CD4-positive, CD25-positive, alpha-beta regulatory T cell (primary cell): Measurements from ENCODE around the gene EPHA2. TPM values are rescaled to one million over a fixed set of nuclear protein-coding genes. Genes with fewer than 3 reads are reported as not detected.
"Not testable (repeated sequence)": the region's sequence is repeated elsewhere in the genome, so short reads cannot be mapped to it uniquely, and the experiment has no call there.

Experiments
- ATAC-seq, 2 donors: fragments of 150-1000 bp; cut with Tn5 transposase; one replicate each; pipeline ENCODE4 v1.10.0; 2021; ENCODE audit warnings: low read depth in 2 of 2, moderate number of reproducible peaks in 2 of 2, moderate library complexity in 1 of 2
- DNase-seq, 3 donors: peaks; one replicate each; pipeline versions ENCODE4 v3.0.0 to v3.0.0-alpha.2; 2012 to 2022; ENCODE audit warnings: mixed read lengths in 1 of 3
- H3K27ac ChIP-seq: one replicate; pipeline ENCODE4 v1.7.0; 2013; ENCODE audit warnings: mild to moderate bottlenecking, low read length; ENCODE audit not compliant: insufficient read depth, poor library complexity, severe bottlenecking
- H3K27me3 ChIP-seq: one replicate; pipeline ENCODE4 v1.7.0; 2013; ENCODE audit warnings: low read length; ENCODE audit not compliant: control insufficient read depth, insufficient read depth
- H3K36me3 ChIP-seq: one replicate; pipeline ENCODE4 v1.7.0; 2013; ENCODE audit warnings: mild to moderate bottlenecking, low read length, moderate library complexity; ENCODE audit not compliant: control insufficient read depth, insufficient read depth
- H3K4me1 ChIP-seq: 2 replicates; pipeline ENCODE4 v1.7.0; 2013; ENCODE audit warnings: mild to moderate bottlenecking, low read length; ENCODE audit not compliant: insufficient read depth, control insufficient read depth, poor library complexity, severe bottlenecking
- H3K4me3 ChIP-seq: one replicate; pipeline ENCODE4 v1.7.0; 2013; ENCODE audit warnings: low read depth, mild to moderate bottlenecking, low read length, moderate library complexity
- H3K9me3 ChIP-seq, 2 experiments: 1 replicate in 1 of 2; 2 replicates in 1 of 2; pipeline ENCODE4 v1.7.0; 2013; ENCODE audit warnings: low read length in 2 of 2, mild to moderate bottlenecking in 1 of 2, moderate library complexity in 1 of 2; ENCODE audit not compliant: control insufficient read depth in 2 of 2
- H3K27ac Mint-ChIP-seq, 3 donors: one replicate each; pipeline ENCODE4 v1.8.0; 2020 to 2022; ENCODE audit warnings: mild to moderate bottlenecking in 3 of 3, mixed read lengths in 3 of 3, moderate library complexity in 2 of 3
- H3K27me3 Mint-ChIP-seq: one replicate; pipeline ENCODE4 v1.8.0; 2022; ENCODE audit warnings: mild to moderate bottlenecking, mixed read lengths
- H3K36me3 Mint-ChIP-seq: one replicate; pipeline ENCODE4 v1.8.0; 2020; ENCODE audit warnings: mixed read lengths
- H3K4me1 Mint-ChIP-seq, 4 donors: one replicate each; pipeline ENCODE4 v1.8.0; 2020 to 2022; ENCODE audit warnings: mixed read lengths in 4 of 4, mild to moderate bottlenecking in 1 of 4
- H3K4me3 Mint-ChIP-seq, 4 donors: one replicate each; pipeline ENCODE4 v1.8.0; 2020 to 2022; ENCODE audit warnings: mild to moderate bottlenecking in 4 of 4, mixed read lengths in 4 of 4, moderate library complexity in 3 of 4
- H3K9me3 Mint-ChIP-seq, 7 donors: one replicate each; pipeline ENCODE4 v1.8.0; 2020 to 2022; ENCODE audit warnings: mixed read lengths in 7 of 7, mild to moderate bottlenecking in 3 of 7, moderate library complexity in 2 of 7
- polyA plus RNA-seq, 4 donors: library from polyadenylated mRNA; unstranded; fragments of 300-500 nt; fragmentation: Illumina TruSeq; gene quantifications; one replicate each; pipeline ENCODE4 v1.2.3, GENCODE V29; 2021
- total RNA-seq: library from RNA; stranded (reverse); gene quantifications from one replicate; pipeline ENCODE4 v1.2.3, GENCODE V29; 2022

The EPHA2 gene
- total and polyA plus RNA-seq, 5 donors from 2014 or later = not detected

DNA sequence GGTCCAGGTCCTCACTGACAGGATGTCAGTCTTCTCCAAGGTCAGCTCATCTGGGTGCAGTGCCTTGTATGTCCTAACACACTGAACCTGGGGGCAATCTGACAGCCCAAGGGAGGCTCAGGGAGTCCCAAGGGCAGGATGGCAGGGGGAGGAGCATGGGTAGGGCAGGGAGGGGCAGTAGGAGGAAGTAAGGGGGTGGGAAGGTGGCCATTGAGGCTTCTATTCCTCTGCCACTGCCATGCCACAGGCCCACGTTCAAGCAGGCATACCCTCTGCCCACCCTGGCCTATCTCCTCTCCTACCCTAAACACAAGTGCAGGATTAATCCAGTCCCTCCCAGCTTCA lies 43.3 kb upstream of the EPHA2 start:
- peaks cover 16% of the 10 kb centered on the region for H3K36me3 Mint-ChIP-seq
- Histone ChIP-seq H3K4me1 (no peaks in the 10 kb centered on the region), H3K27ac (no peak overlapping the region), H3K9me3 (no peaks in the 10 kb centered on the region), H3K27me3 (no peaks in the 10 kb centered on the region), H3K4me3 (no peak overlapping the region), H3K36me3 (peaks cover 4% of the 10 kb centered on the region)
- H3K4me1 Mint-ChIP-seq = peaks cover 0 to 9% (median 4%) of the 10 kb centered on the region in 4 donors
- H3K27ac Mint-ChIP-seq = peak overlapping the region in 1 of 3 donors; percentile 38
- DNase-seq = no peak
- H3K9me3 Mint-ChIP-seq = no peaks in the 10 kb centered on the region
- ATAC-seq = no peak
- H3K4me3 Mint-ChIP-seq = no peak overlapping the region
- no peaks in the 10 kb centered on the region for H3K27me3 Mint-ChIP-seq

DNA sequence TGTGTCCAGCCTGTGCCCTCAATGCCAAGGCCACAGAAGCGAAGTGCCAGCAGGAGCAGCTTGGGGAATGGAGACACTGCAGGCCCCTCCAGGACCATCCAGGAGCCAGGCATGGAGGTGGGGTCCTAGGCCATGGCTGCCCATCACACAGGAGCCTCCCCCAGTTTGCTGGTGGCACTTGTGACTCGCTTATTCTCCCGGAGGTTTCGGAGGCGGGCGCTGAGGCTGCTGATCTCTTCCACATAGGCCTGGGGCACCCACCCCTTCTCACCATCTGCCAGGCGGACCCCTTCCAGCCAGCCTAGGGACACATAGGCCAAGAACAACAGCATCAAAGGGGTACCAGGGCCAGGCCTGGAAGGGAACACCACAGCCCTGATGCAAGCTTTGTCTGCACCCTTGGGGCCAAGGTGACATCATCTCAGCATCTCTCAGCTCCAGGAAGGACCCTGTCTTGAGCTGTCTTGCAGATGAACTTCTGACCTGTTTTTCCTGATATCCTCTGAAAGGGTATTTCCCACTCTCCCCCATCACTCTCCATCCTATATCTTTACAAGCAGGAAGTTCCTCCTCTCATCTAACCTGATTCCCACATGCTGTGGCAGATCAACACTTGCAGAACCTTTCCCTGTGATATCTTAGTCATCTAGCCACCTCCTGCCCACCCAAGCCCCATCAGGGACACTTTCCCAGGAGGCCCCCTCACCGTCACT lies 42.7 kb upstream of the EPHA2 start:
- Histone ChIP-seq H3K27ac (no peak overlapping the region), H3K27me3 (no peaks in the 10 kb centered on the region), H3K4me3 (no peak overlapping the region), H3K4me1 (no peaks in the 10 kb centered on the region), H3K9me3 (no peaks in the 10 kb centered on the region), H3K36me3 (peaks cover 4% of the 10 kb centered on the region)
- ATAC-seq (no peak), DNase-seq (no peak)
- peaks cover 0 to 5% (median 2%) of the 10 kb centered on the region in 4 donors for H3K4me1 Mint-ChIP-seq
- H3K9me3 Mint-ChIP-seq = no peaks in the 10 kb centered on the region
- no peak overlapping the region for H3K4me3 Mint-ChIP-seq
- H3K27me3 Mint-ChIP-seq = no peaks in the 10 kb centered on the region
- peak overlapping the region in 2 of 3 donors; percentile 38 to 46 for H3K27ac Mint-ChIP-seq
- peaks cover 14% of the 10 kb centered on the region for H3K36me3 Mint-ChIP-seq

DNA sequence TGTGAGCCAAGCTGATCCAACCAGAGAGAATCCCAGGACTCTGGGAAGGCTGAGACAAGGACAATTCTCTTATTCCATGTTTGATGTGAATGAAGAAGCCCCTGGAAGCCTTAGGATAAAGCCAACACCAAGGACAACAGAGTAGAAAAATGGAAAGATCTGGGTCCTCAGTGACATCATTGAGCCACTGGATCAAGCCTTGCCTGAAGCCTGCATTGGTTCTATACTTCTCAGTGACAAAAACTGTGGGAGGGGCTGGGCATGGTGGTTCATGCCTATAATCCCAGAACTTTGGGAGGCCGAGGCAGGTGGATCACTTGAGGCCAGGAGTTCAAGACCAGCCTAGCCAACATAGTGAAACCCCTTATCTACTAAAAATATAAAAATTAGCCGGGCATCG lies 41.0 kb upstream of the EPHA2 start:
- DNase-seq (no peak), ATAC-seq (no peak)
- Mint-ChIP-seq H3K4me3 (no peak overlapping the region), H3K36me3 (peaks cover 5% of the 10 kb centered on the region), H3K27me3 (no peaks in the 10 kb centered on the region), H3K4me1 (peaks cover 0 to 2% (median 0%) of the 10 kb centered on the region in 4 donors), H3K9me3 (no peaks in the 10 kb centered on the region), H3K27ac (peak overlapping the region in 1 of 3 donors; percentile 11)
- H3K4me1 ChIP-seq = no peaks in the 10 kb centered on the region
- no peak overlapping the region for H3K27ac ChIP-seq
- no peaks in the 10 kb centered on the region for H3K27me3 ChIP-seq
- H3K4me3 ChIP-seq = no peak overlapping the region
- no peaks in the 10 kb centered on the region for H3K9me3 ChIP-seq
- peaks cover 4% of the 10 kb centered on the region for H3K36me3 ChIP-seq

DNA sequence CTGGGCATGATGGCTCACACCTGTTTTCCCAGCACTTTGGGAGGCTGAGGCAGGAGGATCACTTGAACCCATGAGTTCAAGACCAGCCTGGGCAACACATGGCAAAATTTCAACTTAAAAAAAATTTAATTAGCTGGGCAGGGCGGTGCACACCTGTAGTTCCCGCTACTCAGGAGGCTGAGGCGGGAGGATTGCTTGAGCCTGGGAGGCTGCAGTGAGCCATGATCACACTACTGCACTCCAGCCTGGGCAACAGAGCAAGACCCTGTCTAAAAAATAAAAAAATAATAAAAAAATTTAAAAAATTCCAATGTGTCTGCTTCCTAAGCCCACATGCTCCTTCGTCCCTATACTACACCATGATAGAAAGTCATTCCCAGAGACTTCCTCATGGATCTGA lies 40.3 kb upstream of the EPHA2 start:
- H3K9me3 Mint-ChIP-seq, H3K36me3 ChIP-seq, H3K9me3 ChIP-seq, H3K36me3 Mint-ChIP-seq, DNase-seq, H3K4me3 ChIP-seq, H3K4me3 Mint-ChIP-seq, H3K27me3 Mint-ChIP-seq, H3K27me3 ChIP-seq, H3K27ac ChIP-seq, H3K4me1 ChIP-seq, H3K4me1 Mint-ChIP-seq, ATAC-seq: not testable (repeated sequence)
- peak overlapping the region in 1 of 3 donors; percentile 27 for H3K27ac Mint-ChIP-seq

DNA sequence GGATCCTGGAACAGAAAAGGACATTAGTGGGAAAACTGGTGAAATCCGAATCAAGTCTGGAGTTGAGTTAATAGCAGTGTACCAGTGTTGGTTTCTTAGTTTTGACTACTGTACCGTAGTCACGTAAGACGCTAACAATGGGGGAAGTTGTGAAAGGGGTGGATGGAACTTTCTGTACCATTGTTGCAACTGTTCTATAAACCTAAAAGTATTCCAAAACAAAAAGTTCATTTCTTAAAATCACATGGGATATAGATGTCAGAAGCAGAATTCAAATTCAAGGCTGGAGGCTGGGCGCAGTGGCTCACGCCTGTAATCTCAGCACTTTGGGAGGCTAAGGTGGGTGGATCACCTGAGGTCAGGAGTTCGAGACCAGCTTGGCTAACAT lies 39.6 kb upstream of the EPHA2 start:
- ATAC-seq (no peak), DNase-seq (no peak)
- no peaks in the 10 kb centered on the region for H3K9me3 ChIP-seq
- no peaks in the 10 kb centered on the region for H3K36me3 ChIP-seq
- no peak overlapping the region for H3K4me3 ChIP-seq
- H3K27ac ChIP-seq = no peak overlapping the region
- H3K4me1 ChIP-seq = no peaks in the 10 kb centered on the region
- Mint-ChIP-seq H3K27me3 (no peaks in the 10 kb centered on the region), H3K27ac (no peak overlapping the region), H3K4me3 (no peak overlapping the region), H3K9me3 (no peaks in the 10 kb centered on the region), H3K4me1 (peaks cover 0 to 4% (median 0%) of the 10 kb centered on the region in 4 donors), H3K36me3 (peaks cover 5% of the 10 kb centered on the region)
- no peaks in the 10 kb centered on the region for H3K27me3 ChIP-seq

DNA sequence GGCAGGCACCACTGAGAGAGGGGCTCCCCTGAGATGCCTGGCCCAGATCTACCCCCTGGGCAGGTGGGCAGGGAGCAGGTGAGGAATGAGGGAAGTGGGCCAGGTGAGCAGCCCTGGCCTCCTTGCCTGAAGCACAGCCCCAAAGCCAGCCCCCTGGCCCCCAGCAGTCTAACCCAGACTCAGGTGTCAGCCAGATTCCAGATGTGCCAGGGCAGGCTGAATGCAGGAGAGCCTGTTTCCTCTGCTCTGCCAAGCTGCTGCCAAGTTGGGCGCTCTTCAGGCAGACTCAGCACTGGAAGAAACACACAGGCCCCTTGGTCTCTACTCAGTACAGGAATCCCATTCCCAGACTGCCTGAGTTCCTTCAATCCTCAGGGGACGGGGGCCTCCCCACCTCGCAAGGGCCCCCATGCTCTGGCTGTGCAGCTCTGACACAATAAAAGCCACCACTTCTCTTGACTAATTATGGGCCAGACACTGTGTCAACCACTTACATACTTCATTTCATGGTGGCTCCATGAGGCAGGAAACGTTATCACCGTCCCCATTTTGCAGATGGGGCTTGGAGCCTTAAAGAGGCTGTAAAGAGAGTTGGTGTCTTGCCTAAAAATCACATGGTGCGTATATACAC lies 36.2 kb upstream of the EPHA2 start:
- peaks cover 0 to 5% (median 2%) of the 10 kb centered on the region in 4 donors for H3K4me1 Mint-ChIP-seq
- no peak overlapping the region for H3K27ac Mint-ChIP-seq
- peaks cover 3% of the 10 kb centered on the region for H3K27me3 ChIP-seq
- H3K36me3 Mint-ChIP-seq = no peaks in the 10 kb centered on the region
- no peaks in the 10 kb centered on the region for H3K36me3 ChIP-seq
- no peak for ATAC-seq
- no peak overlapping the region for H3K27ac ChIP-seq
- H3K4me3 Mint-ChIP-seq = no peak overlapping the region
- H3K27me3 Mint-ChIP-seq = peaks cover 16% of the 10 kb centered on the region
- H3K4me1 ChIP-seq = peaks cover 7% of the 10 kb centered on the region
- no peaks in the 10 kb centered on the region for H3K9me3 ChIP-seq
- H3K9me3 Mint-ChIP-seq = no peaks in the 10 kb centered on the region
- no peak overlapping the region for H3K4me3 ChIP-seq
- DNase-seq = no peak

DNA sequence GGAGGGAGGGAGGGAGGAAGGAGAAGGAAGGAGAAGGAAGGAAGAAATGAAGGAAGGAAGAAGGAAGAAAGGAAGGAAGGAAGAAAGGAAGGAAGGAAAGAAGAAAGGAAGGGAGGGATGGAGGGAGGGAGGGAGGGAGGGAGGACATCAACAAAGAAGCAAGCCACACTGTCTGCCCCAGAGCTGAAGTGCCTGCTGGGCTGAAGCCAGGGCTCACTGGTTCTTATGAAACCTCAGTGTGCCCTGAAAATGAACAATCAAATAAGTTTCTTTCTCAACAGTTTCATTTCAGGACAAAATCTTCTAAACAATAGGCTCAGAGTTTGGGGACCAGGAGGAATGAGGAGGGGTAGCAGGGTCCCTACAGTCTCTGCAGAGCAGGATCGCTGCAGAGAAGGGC lies 35.4 kb upstream of the EPHA2 start:
- H3K36me3 Mint-ChIP-seq = no peaks in the 10 kb centered on the region
- Histone ChIP-seq H3K4me1 (peaks cover 7% of the 10 kb centered on the region), H3K4me3 (no peak overlapping the region), H3K36me3 (no peaks in the 10 kb centered on the region), H3K9me3 (no peaks in the 10 kb centered on the region), H3K27ac (no peak overlapping the region), H3K27me3 (peaks cover 3% of the 10 kb centered on the region)
- no peak for ATAC-seq
- H3K27me3 Mint-ChIP-seq = peaks cover 16% of the 10 kb centered on the region
- no peaks in the 10 kb centered on the region for H3K9me3 Mint-ChIP-seq
- peaks cover 0 to 5% (median 2%) of the 10 kb centered on the region in 4 donors for H3K4me1 Mint-ChIP-seq
- DNase-seq = no peak
- no peak overlapping the region for H3K27ac Mint-ChIP-seq
- no peak overlapping the region for H3K4me3 Mint-ChIP-seq
